HG03097 (cell line): Measurements from ENCODE around the gene PCGF3.

Source experiments
- ATAC-seq: cut with Tn5 transposase; IDR thresholded peaks from one replicate; pipeline ENCODE4 v1.9.1; 2021; ENCODE audit not compliant: unreplicated experiment, low FRiP score

PCGF3 gene, protein sequence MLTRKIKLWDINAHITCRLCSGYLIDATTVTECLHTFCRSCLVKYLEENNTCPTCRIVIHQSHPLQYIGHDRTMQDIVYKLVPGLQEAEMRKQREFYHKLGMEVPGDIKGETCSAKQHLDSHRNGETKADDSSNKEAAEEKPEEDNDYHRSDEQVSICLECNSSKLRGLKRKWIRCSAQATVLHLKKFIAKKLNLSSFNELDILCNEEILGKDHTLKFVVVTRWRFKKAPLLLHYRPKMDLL

GRCh38 chr4:705278-706082 lies at the start of gene PCGF3:
Gene PCGF3, plus strand, starts transcription at chr4:705832. Its CDS starts 27,849 bp downstream, at chr4:733681.
- ATAC-seq, result peak; percentile 82

- ATAC-seq, result no peak
Observed at GRCh38 chr4:656436-657337, 48.9 kb upstream of the PCGF3 start.

- ATAC-seq, result no peak
Observed at GRCh38 chr4:657338-657833, 48.2 kb upstream of the PCGF3 start.

DNA sequence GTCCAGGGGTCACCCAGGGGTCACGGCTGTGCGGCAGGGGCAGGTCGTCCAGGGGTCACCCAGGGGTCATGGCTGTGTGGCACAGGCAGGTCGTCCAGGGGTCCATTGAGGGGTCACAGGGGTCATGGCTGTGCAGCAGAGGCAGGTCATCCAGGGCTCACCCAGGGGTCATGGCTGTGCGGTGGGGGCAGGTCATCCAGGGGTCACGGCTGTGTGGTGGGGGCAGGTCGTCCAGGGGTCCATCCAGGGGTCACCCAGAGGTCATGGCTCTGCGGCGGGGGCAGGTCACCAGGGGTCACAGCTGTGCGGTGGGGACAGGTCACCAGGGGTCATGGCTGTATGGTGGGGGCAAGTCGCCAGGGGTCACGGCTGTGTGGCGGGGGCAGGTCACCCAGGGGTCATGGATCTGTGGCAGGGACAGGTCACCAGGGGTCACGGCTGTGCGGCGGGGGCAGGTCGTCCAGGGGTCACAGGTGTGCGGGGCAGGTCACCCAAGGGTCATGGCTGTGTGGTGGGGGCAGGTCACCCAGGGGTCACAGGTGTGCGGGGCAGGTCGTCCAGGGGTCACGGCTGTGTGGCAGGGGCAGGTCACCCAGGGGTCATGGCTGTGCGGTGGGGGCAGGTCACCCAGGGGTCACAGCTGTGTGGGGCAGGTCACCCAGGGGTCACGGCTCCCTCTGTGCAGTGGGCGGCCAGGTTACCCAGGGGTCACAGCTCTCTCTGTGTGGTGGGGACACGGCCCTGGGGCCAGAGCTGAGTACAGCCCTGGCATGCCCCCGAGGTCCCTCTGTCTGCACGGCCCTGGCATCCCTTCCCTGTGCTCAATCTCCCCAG lies 47.6 kb upstream of the PCGF3 start:
- no peak for ATAC-seq

DNA sequence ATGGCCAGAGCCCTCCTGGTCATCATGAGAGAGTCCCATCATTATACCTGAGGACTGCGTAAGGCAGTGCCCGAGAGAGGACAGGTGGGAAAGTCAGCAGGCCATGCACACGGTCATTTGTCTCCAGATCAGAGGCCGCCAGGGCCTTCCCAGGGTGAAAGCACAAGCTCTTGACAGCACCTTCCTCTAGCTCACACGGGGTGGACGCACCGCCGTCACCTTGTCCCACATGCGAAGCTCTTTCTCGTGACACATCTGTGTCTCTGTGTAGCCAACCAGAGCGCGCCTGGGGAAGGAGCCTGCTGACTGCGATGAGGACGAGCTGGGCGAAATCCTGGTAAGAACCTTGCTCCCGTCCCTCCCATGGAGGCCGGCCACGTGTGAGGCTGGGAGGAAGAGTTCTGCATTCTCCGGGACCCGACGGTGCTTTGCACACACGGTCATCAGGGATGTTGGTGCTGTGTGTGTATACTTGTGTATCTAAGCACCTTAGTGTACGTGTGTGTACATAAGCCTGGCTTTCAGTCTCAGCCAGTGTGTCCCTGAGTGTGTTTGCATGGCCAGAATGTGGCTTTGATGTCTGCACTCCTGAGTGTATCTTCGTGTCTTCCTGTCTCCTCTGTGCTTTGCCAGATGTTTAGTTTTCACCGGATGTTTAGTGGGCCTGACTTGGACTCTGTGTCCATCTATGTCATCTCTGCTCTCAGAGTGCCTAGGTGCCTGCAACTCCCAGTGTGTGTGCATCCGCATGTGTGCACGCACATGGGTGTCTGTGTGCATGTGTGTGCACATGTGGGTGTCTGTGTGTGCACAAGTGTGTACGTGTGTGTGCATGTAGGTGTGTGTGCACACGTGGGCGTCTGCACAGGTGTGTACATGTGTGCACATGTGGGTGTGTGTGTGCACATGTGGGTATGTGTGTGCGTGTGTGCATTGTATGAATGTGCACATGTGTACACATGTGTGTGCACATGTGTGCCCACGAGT lies 46.7 kb upstream of the PCGF3 start:
- no peak for ATAC-seq

DNA sequence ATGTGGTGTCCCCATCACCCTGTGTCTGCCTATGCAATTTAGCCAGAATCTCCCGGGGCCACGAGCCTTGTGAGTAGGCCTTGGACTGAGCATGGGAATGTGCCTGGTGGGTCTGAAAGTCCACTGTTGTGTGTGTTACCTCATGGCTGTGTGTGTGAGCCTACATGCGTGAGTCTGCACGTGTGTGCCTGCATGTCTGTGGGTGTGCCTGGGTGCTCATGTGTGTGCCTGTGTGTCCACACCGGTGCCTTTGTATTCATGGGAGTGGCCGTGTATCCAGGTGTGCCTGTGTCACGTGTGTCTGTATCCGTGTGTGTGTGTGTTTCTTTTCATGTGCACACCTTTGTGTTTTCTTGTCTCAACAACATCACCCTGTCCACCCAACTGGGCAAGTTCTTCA lies 45.8 kb upstream of the PCGF3 start:
- ATAC-seq, result no peak

GRCh38 chr4:660401-660800 lies 45.2 kb upstream of the PCGF3 start:
- ATAC-seq, result no peak

DNA sequence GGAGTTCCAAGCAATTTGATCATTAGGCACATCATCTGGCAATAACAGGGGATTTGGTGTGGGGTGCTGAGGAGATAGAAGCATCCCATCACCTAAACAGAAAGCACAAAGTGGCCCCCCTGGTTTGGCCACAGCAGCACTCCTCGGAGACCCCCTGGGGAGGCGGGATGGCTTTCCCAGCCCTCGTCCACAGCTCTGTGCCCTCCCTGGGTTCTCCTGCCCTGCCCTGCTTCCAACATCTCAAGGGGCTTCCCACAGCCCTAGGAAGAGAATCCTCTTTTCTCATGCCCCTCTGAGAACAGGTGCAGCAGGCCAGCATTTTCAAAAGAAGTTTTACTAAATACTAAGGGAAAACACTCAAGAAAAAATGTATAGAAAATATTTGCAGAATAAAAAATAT lies 44.4 kb upstream of the PCGF3 start:
- ATAC-seq, result no peak

DNA sequence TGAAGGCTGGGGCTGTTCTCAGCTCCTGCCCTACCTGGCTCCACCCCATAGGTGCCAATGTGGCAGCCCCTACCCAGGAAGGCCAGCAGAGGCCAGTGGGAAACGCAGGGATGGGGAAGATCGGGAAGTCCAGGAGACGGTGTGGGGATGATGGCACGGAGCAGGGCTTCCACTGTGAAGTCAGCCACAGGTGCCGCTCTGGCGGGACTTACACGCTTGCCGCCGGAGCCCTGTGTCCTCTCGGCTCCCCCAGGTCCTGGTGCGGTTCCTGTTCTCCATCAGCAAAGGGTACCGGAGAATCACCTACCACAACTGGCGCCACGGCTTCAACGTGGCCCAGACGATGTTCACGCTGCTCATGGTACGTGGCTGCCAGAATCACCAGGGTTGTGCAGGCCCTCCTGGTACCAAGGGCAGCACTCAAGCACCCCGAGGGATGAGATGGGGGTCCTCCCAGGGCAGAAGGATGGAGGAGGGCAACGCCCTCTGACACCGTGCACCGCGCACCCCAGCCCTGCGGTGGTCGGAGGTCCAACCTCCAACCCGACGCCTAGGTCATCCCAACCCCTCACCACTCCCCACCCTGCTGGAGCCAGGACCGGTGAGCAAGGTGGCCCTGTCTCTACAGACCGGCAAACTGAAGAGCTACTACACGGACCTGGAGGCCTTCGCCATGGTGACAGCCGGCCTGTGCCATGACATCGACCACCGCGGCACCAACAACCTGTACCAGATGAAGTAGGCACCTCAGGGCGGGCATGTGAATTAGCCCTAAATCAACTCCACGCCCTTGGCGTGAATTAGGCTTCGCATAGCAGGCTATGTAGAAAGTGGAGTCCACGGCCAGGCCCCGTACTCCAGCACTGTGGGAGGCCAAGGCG lies 43.5 kb upstream of the PCGF3 start:
- no peak for ATAC-seq

DNA sequence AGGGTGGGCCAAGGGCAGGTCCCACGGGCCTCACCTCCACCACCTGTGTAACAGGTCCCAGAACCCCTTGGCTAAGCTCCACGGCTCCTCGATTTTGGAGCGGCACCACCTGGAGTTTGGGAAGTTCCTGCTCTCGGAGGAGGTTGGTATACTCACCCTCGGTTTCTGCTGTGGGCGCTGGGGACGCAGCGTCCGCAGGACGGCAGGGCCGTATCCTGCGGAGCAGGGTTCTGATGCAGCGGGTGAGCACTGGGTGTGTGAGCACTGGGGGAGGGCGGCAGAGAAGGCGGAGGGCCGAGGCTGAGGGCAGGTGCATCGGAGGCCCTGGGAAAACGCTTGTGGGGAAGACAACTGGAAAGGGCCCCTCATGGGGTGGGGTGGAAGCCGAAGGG lies 42.6 kb upstream of the PCGF3 start:
- ATAC-seq, result no peak

GRCh38 chr4:663438-664428 lies 41.9 kb upstream of the PCGF3 start:
- ATAC-seq, result no peak

DNA sequence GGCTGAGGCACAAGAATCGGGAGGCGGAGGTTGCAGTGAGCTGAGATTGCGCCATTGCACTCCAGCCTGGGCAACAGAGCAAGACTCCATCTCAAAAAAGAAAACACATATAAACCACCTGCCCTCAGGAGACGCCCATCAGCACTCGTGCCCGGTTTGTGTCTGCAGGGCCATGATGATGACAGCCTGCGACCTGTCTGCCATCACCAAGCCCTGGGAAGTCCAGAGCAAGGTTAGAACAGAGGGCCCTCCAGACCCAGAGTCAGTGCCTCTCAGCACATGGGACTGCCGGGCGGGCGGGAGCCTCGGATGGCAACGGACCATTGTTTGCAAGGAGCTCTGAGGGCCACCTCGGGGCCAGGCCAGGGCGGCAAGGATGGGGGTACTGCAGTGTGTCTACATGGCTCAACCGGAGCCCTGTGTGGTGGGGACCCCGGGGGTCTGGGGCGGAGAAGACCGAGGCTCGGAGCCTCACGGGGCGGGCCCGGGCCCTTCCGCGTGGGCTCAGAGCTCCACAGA lies 40.9 kb upstream of the PCGF3 start:
- ATAC-seq, result no peak

GRCh38 chr4:665381-665750 lies 40.3 kb upstream of the PCGF3 start:
- ATAC-seq, result no peak

DNA sequence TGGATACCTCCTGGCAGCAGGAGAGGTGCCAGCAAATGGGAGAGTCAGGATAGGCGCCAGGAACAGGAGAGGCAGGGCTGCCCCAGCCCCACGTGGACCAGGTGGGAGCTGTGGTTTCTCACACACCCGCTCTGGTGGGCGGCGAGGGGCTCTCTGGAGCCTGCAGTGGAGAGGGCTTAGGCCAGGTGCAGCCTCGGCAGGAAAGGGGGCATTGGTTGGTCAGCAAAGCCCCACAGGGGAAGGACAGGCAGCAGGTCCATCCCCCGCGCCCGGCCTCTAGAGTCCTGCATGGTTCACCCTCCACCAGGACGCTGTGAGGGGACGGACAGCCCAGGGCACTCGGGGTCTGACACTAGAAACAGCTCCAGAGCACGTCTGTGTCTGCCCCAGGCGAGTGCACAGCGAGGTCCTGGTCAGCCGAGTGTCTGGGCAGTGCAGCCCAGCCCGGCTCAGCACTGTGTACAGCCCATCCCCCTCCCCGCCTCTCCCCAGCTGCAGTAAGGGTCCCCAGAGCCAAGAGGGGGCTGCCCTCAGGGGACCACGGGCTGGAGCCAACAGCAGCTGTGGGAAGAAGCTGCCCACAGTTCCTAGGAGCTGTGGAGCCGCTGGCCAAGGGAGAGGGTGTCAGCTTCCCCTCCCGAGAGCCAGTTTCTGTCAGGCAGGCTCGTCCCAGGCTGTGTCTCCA lies 39.7 kb upstream of the PCGF3 start:
- no peak for ATAC-seq

GRCh38 chr4:666436-666810 lies 39.2 kb upstream of the PCGF3 start:
- no peak for ATAC-seq
